Measurements from ENCODE around the gene CCDC87. TPM values are rescaled to one million over a fixed set of nuclear protein-coding genes. Genes with fewer than 3 reads are reported as not detected.

CCDC87 gene
- total and polyA plus RNA-seq, 5 donors from 2014 or later: 0.35 TPM; not detected in 4

DNA sequence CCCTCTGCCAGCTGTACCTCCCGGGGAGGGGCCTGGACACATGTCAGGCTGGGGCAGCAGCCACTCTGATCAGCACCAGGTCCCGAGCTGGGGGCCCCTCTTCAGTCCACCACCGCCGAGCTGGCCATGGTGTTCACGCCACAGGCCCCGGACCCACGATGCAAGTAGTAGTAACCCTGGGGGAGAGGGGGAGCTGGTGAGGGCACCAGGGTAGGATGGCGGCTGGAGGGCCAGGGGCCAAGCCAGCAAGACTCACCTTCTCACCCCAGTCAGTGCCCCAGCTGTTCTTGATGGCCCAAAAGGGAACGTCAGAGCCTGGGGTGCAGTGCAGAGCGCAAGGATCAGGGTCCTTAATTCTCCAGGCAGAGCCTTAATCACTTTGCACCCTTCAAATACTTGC lies 29.0 kb downstream of the CCDC87 start:
- H3K27ac ChIP-seq (ENCODE audit: insufficient read depth, low read length, poor library complexity, severe bottlenecking): no peak overlapping the region
- H3K4me3 ChIP-seq (ENCODE audit: low read depth, low read length): no peak overlapping the region
- no peaks in the 10 kb centered on the region for H3K27me3 ChIP-seq (ENCODE audit: control insufficient read depth, insufficient read depth, low read length)
- no peaks in the 10 kb centered on the region for H3K36me3 ChIP-seq (ENCODE audit: control insufficient read depth, insufficient read depth, low read length)
- H3K4me1 ChIP-seq (ENCODE audit: control insufficient read depth, insufficient read depth, low read length, poor library complexity, severe bottlenecking): peaks cover 16% of the 10 kb centered on the region
- Mint-ChIP-seq H3K4me1 (peaks cover 0 to 19% (median 2%) of the 10 kb centered on the region in 4 donors), H3K4me3 (no peak overlapping the region), H3K27ac (no peak overlapping the region), H3K9me3 (peaks cover 0 to 3% (median 0%) of the 10 kb centered on the region in 7 donors), H3K36me3 (no peaks in the 10 kb centered on the region), H3K27me3 (peaks cover 6% of the 10 kb centered on the region)
- no peak for ATAC-seq (ENCODE audit: low read depth in 2 of 2)
- no peaks in the 10 kb centered on the region for H3K9me3 ChIP-seq (ENCODE audit: control insufficient read depth in 2 of 2, low read length in 2 of 2)
- DNase-seq: no peak

DNA sequence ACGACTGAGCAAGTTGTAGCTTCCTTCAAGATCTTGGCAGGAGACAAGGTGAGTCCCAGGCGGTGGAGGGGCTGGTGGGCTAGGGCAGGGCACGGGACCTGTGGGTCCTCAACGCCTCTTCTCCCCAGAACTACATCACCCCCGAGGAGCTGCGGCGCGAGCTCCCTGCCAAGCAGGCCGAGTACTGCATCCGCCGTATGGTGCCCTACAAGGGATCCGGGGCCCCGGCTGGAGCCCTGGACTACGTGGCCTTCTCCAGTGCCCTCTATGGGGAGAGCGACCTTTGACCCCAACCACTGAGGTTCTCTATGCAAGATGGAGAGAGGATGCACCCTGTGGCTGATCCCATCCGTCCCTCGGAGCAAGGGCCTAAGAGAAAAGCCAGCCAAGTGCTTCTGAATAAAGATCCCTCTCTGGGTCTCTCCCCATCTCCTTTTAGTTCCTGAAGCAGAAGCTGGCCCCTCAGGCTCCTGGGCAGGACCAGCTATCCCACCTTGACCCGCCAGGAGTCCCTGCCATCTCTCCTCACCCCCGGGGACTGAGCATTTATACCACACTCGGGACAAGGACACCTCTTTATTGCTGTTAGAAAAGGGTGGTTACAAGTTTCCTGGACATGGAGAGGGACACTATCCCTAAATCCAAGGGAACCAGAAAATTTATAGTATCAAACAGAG lies 29.8 kb downstream of the CCDC87 start:
- Histone ChIP-seq H3K4me1 (ENCODE audit: control insufficient read depth, insufficient read depth, low read length, poor library complexity, severe bottlenecking) (peaks cover 13% of the 10 kb centered on the region), H3K9me3 (ENCODE audit: control insufficient read depth in 2 of 2, low read length in 2 of 2) (no peaks in the 10 kb centered on the region), H3K27ac (ENCODE audit: insufficient read depth, low read length, poor library complexity, severe bottlenecking) (no peak overlapping the region), H3K4me3 (ENCODE audit: low read depth, low read length) (no peak overlapping the region), H3K27me3 (ENCODE audit: control insufficient read depth, insufficient read depth, low read length) (no peaks in the 10 kb centered on the region), H3K36me3 (ENCODE audit: control insufficient read depth, insufficient read depth, low read length) (no peaks in the 10 kb centered on the region)
- Mint-ChIP-seq H3K4me3 (no peak overlapping the region), H3K27ac (no peak overlapping the region), H3K36me3 (no peaks in the 10 kb centered on the region), H3K9me3 (peaks cover 0 to 2% (median 0%) of the 10 kb centered on the region in 7 donors), H3K27me3 (peaks cover 6% of the 10 kb centered on the region), H3K4me1 (peaks cover 0 to 17% (median 4%) of the 10 kb centered on the region in 4 donors)
- ATAC-seq (ENCODE audit: low read depth in 2 of 2): no peak
- DNase-seq: no peak

GRCh38 chr11:66562275-66562674 lies 30.6 kb downstream of the CCDC87 start:
- Mint-ChIP-seq H3K4me1 (peaks cover 0 to 15% (median 3%) of the 10 kb centered on the region in 4 donors), H3K4me3 (no peak overlapping the region), H3K9me3 (peaks cover 0 to 2% (median 0%) of the 10 kb centered on the region in 7 donors), H3K36me3 (no peaks in the 10 kb centered on the region), H3K27me3 (peaks cover 6% of the 10 kb centered on the region), H3K27ac (no peak overlapping the region)
- H3K36me3 ChIP-seq (ENCODE audit: control insufficient read depth, insufficient read depth, low read length): no peaks in the 10 kb centered on the region
- no peak for ATAC-seq (ENCODE audit: low read depth in 2 of 2)
- H3K4me3 ChIP-seq (ENCODE audit: low read depth, low read length): no peak overlapping the region
- no peak for DNase-seq
- no peaks in the 10 kb centered on the region for H3K27me3 ChIP-seq (ENCODE audit: control insufficient read depth, insufficient read depth, low read length)
- H3K4me1 ChIP-seq (ENCODE audit: control insufficient read depth, insufficient read depth, low read length, poor library complexity, severe bottlenecking): peaks cover 6% of the 10 kb centered on the region
- no peaks in the 10 kb centered on the region for H3K9me3 ChIP-seq (ENCODE audit: control insufficient read depth in 2 of 2, low read length in 2 of 2)
- H3K27ac ChIP-seq (ENCODE audit: insufficient read depth, low read length, poor library complexity, severe bottlenecking): no peak overlapping the region

DNA sequence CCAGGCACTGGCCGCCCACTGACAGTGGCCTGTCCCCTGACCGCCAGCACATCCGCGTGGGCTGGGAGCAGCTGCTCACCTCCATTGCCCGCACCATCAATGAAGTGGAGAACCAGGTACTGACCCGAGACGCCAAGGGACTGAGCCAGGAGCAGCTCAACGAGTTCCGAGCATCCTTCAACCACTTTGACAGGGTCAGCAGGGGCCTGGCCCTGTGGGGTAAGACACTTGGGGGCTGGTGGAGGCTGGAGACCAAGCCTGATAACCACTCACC lies 31.0 kb downstream of the CCDC87 start:
- Mint-ChIP-seq H3K36me3 (no peaks in the 10 kb centered on the region), H3K27ac (no peak overlapping the region), H3K4me3 (no peak overlapping the region), H3K27me3 (peaks cover 6% of the 10 kb centered on the region), H3K9me3 (peaks cover 0 to 2% (median 0%) of the 10 kb centered on the region in 7 donors), H3K4me1 (peaks cover 0 to 12% (median 2%) of the 10 kb centered on the region in 4 donors)
- DNase-seq (no peak), ATAC-seq (ENCODE audit: low read depth in 2 of 2) (no peak)
- no peaks in the 10 kb centered on the region for H3K36me3 ChIP-seq (ENCODE audit: control insufficient read depth, insufficient read depth, low read length)
- no peaks in the 10 kb centered on the region for H3K9me3 ChIP-seq (ENCODE audit: control insufficient read depth in 2 of 2, low read length in 2 of 2)
- peaks cover 6% of the 10 kb centered on the region for H3K4me1 ChIP-seq (ENCODE audit: control insufficient read depth, insufficient read depth, low read length, poor library complexity, severe bottlenecking)
- peaks cover 2% of the 10 kb centered on the region for H3K27me3 ChIP-seq (ENCODE audit: control insufficient read depth, insufficient read depth, low read length)
- H3K4me3 ChIP-seq (ENCODE audit: low read depth, low read length): no peak overlapping the region
- no peak overlapping the region for H3K27ac ChIP-seq (ENCODE audit: insufficient read depth, low read length, poor library complexity, severe bottlenecking)

- ATAC-seq (ENCODE audit: low read depth in 2 of 2) (no peak), DNase-seq (no peak)
Observed at GRCh38 chr11:66561178-66561974, 31.5 kb downstream of the CCDC87 start.

DNA sequence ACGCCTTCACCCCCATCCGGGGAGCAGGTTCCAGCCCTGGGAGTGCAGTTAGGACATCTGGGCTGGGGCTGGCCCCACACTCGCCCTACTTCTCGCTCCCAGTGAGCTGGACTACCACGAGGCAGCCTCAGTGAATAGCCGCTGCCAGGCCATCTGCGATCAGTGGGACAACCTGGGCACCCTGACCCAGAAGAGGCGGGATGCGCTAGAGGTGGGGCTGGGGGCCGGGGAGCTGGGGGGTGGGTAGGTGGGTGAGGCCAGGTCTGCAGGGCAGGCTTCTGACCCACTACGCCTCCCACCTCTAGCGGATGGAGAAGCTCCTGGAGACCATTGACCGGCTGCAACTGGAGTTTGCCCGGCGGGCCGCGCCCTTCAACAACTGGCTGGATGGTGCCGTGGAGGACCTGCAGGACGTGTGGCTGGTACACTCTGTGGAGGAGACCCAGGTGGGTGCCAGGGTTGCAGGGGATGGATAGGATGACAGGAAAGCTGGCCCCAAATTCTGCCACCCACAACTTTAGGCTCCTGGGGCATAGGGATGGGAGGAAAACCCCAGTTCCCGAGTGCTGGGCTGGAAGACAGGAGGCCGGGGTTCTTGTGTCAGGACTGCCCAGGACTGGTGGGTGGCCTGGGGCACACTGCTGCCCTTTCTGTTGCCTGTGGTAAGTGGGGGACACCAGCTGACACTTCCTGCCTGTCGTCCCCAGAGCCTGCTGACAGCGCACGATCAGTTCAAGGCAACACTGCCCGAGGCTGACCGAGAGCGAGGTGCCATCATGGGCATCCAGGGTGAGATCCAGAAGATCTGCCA lies 32.8 kb downstream of the CCDC87 start:
- H3K27ac Mint-ChIP-seq: no peak overlapping the region
- H3K27me3 Mint-ChIP-seq: no peaks in the 10 kb centered on the region

More at GRCh38 chr11:66561178-66561974, 31.5 kb downstream of the CCDC87 start:
- H3K27ac Mint-ChIP-seq: no peak overlapping the region
- Histone ChIP-seq H3K27ac (ENCODE audit: insufficient read depth, low read length, poor library complexity, severe bottlenecking) (no peak overlapping the region), H3K36me3 (ENCODE audit: control insufficient read depth, insufficient read depth, low read length) (no peaks in the 10 kb centered on the region), H3K27me3 (ENCODE audit: control insufficient read depth, insufficient read depth, low read length) (peaks cover 2% of the 10 kb centered on the region), H3K9me3 (ENCODE audit: control insufficient read depth in 2 of 2, low read length in 2 of 2) (no peaks in the 10 kb centered on the region), H3K4me1 (ENCODE audit: control insufficient read depth, insufficient read depth, low read length, poor library complexity, severe bottlenecking) (peaks cover 6% of the 10 kb centered on the region), H3K4me3 (ENCODE audit: low read depth, low read length) (no peak overlapping the region)
- H3K4me1 Mint-ChIP-seq: peaks cover 0 to 11% (median 2%) of the 10 kb centered on the region in 4 donors
- H3K4me3 Mint-ChIP-seq: no peak overlapping the region
- peaks cover 0 to 2% (median 0%) of the 10 kb centered on the region in 7 donors for H3K9me3 Mint-ChIP-seq
- H3K36me3 Mint-ChIP-seq: no peaks in the 10 kb centered on the region
- H3K27me3 Mint-ChIP-seq: peaks cover 5% of the 10 kb centered on the region

DNA sequence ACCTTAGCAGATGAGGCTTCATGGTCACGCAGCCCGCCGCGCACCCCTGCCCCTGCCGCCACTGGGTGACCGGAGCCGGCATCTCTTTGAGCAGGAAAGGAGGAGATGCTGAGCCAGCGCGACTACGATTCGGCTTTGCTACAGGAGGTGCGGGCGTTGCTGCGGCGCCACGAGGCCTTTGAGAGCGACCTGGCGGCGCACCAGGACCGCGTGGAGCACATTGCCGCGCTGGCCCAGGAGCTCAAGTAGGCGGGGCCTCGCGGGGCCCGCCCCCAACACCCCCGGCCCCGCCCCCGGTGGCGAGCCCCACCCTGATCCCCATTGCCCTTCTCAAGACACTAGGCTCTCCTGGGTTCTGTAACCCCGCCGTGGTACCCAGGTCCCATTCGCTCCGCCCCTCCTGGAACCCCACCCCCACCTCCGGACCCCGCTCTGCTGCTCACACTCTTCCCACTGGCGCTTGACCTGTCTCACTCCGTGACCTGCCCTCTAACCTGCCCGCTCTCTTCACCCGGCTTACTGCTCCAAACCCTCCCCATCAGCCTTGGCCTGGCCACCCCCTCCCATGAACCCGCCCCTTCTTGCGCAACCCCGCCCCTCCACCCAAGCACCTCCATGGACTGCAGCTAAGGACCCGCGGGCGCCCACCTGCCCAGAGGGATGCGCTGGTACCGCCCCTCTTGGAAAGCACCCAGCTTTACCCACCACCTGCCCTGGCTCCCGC lies 33.6 kb downstream of the CCDC87 start:
- Mint-ChIP-seq H3K9me3 (peaks cover 0 to 1% (median 0%) of the 10 kb centered on the region in 7 donors), H3K36me3 (no peaks in the 10 kb centered on the region), H3K27ac (no peak overlapping the region), H3K4me1 (peaks cover 0 to 8% (median 2%) of the 10 kb centered on the region in 4 donors), H3K27me3 (no peaks in the 10 kb centered on the region), H3K4me3 (peak overlapping the region in 1 of 4 donors; percentile 56)
- no peaks in the 10 kb centered on the region for H3K36me3 ChIP-seq (ENCODE audit: control insufficient read depth, insufficient read depth, low read length)
- H3K9me3 ChIP-seq (ENCODE audit: control insufficient read depth in 2 of 2, low read length in 2 of 2): no peaks in the 10 kb centered on the region
- peaks cover 6% of the 10 kb centered on the region for H3K4me1 ChIP-seq (ENCODE audit: control insufficient read depth, insufficient read depth, low read length, poor library complexity, severe bottlenecking)
- H3K27ac ChIP-seq (ENCODE audit: insufficient read depth, low read length, poor library complexity, severe bottlenecking): no peak overlapping the region
- H3K4me3 ChIP-seq (ENCODE audit: low read depth, low read length): no peak overlapping the region
- DNase-seq: peak in 2 of 3 donors; percentile 19 to 37
- peaks cover 2% of the 10 kb centered on the region for H3K27me3 ChIP-seq (ENCODE audit: control insufficient read depth, insufficient read depth, low read length)
- peak; percentile 17 to 55 for ATAC-seq (ENCODE audit: low read depth in 2 of 2)

More for the DNA sequence above, 32.8 kb downstream of the CCDC87 start:
- Histone ChIP-seq H3K36me3 (ENCODE audit: control insufficient read depth, insufficient read depth, low read length) (no peaks in the 10 kb centered on the region), H3K9me3 (ENCODE audit: control insufficient read depth in 2 of 2, low read length in 2 of 2) (no peaks in the 10 kb centered on the region), H3K4me1 (ENCODE audit: control insufficient read depth, insufficient read depth, low read length, poor library complexity, severe bottlenecking) (peaks cover 6% of the 10 kb centered on the region), H3K27me3 (ENCODE audit: control insufficient read depth, insufficient read depth, low read length) (peaks cover 2% of the 10 kb centered on the region), H3K27ac (ENCODE audit: insufficient read depth, low read length, poor library complexity, severe bottlenecking) (no peak overlapping the region), H3K4me3 (ENCODE audit: low read depth, low read length) (no peak overlapping the region)
- Mint-ChIP-seq H3K4me3 (peak overlapping the region in 1 of 4 donors; percentile 18), H3K4me1 (peaks cover 0 to 8% (median 2%) of the 10 kb centered on the region in 4 donors), H3K9me3 (peaks cover 0 to under 1% (median 0%) of the 10 kb centered on the region in 7 donors), H3K36me3 (no peaks in the 10 kb centered on the region)
- ATAC-seq (ENCODE audit: low read depth in 2 of 2): no peak
- DNase-seq: no peak

All from CD4-positive, CD25-positive, alpha-beta regulatory T cell (primary cell).